ENCODE measurements around the gene C19orf53.

C19orf53 gene

DNA sequence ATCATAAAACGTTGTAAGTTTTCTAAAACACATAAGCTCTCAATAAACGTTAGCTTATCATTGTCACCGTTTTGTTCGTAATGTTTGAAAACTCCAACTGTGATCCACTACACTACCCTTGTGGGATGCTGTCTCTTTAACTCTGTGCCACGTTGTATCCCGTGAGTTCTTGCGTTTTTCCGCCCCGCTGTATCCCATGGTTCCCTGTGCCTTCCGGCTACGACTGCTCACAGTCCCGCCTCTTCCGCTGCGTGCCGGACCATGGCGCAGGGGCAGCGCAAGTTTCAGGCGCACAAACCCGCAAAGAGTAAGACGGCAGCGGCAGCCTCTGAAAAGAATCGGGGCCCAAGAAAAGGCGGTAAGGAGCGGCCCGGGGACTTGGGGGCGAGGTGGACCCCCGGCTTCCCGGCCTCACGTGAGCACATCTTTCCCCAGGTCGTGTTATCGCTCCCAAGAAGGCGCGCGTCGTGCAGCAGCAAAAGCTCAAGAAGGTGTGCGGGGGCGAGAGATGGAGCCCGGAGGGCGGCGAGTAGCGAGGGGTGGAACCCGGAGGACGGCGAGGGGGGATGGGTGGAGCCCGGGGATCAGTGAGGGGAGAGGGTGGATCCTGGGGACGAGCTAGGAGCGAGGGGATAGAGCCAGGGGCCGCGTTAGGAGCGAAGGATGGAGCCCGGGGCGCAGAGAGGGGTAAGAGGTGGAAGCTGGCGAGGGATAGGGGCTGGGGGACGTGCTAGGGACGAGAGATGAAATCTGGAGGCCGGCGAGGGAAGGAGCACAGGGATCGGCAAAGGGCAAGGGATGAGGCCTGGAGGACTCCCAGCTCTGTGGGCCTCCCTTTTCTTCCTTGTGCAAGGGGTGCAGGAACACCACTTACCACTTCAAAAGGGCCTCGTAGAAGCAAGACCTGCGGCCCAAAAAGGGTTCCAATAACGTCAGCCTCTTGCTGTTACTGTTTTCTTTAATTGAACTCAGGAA lies at the start of gene C19orf53:
C19orf53 (plus strand) TSS at position 240 of the 975 bp plus-strand sequence; CDS start at position 262, 22 bp downstream.
- H3K27me3 Mint-ChIP-seq, result no peaks in the 10 kb centered on the region
- peaks cover 22% of the 10 kb centered on the region for H3K4me1 Mint-ChIP-seq
- peak within 1 kb of the TSS; percentile 96 for H3K27ac Mint-ChIP-seq
- no peaks in the 10 kb centered on the region for H3K9me3 Mint-ChIP-seq
- DNase-seq, result peak; percentile 92
- H3K36me3 Mint-ChIP-seq (ENCODE audit: low read depth), result peaks cover 33% of the 10 kb centered on the region
- peak within 1 kb of the TSS; percentile 99 for H3K4me3 Mint-ChIP-seq
- ATAC-seq, result peak; percentile 99

GRCh38 chr19:13726323-13726722 lies 47.9 kb upstream of the C19orf53 start:
- H3K27ac Mint-ChIP-seq, result no peak overlapping the region
- H3K36me3 Mint-ChIP-seq (ENCODE audit: low read depth), result no peaks in the 10 kb centered on the region
- no peaks in the 10 kb centered on the region for H3K27me3 Mint-ChIP-seq
- no peaks in the 10 kb centered on the region for H3K9me3 Mint-ChIP-seq
- peaks cover 20% of the 10 kb centered on the region for H3K4me1 Mint-ChIP-seq
- DNase-seq, result no peak
- H3K4me3 Mint-ChIP-seq, result no peak overlapping the region
- ATAC-seq, result no peak

DNA sequence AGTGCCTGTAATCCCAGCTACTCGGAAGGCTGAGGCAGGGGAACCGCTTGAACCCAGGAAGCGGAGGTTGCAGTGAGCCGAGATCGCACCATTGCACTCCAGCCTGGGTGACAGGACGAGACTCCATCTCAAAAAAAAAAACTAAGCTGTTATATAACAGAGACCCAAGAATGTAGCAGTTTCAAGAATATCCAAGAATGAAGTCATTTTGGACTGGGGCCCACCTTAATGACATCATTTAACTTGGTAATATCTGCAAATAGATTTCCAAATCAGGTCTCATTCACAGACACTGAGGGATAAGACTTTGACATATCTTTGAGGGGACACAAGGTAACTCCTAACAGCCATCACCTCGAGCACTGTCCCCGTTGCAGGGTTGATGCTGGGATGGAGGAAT lies 46.5 kb upstream of the C19orf53 start:
- DNase-seq (no peak), ATAC-seq (no peak)
- H3K4me3 Mint-ChIP-seq, result no peak overlapping the region
- no peaks in the 10 kb centered on the region for H3K9me3 Mint-ChIP-seq
- peaks cover 27% of the 10 kb centered on the region for H3K4me1 Mint-ChIP-seq
- H3K36me3 Mint-ChIP-seq (ENCODE audit: low read depth), result no peaks in the 10 kb centered on the region
- no peak overlapping the region for H3K27ac Mint-ChIP-seq
- no peaks in the 10 kb centered on the region for H3K27me3 Mint-ChIP-seq

DNA sequence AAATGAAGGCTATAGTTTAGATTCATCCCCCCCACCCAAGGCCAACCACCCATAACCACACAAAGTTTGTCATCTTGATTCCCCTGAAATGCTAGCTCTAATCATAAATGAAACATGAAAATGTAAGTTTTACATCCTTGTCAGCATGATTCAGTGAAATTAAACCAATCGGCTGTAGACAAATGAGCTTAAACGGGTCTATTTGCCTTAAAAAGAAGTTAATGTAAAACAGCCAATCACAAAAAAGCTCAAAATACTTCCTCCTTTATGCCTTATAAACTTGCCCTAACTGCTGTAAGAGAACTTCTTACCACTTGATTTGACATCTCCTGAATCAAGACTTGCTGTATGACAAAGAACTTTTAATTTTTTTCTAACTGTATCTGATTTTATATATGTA lies 44.4 kb upstream of the C19orf53 start:
- DNase-seq, result no peak
- Mint-ChIP-seq H3K9me3 (no peaks in the 10 kb centered on the region), H3K4me1 (peaks cover 27% of the 10 kb centered on the region), H3K27me3 (no peaks in the 10 kb centered on the region), H3K4me3 (peak overlapping the region; percentile 81), H3K36me3 (ENCODE audit: low read depth) (no peaks in the 10 kb centered on the region), H3K27ac (peak overlapping the region; percentile 95)
- no peak for ATAC-seq

GRCh38 chr19:13731147-13731964 lies 42.9 kb upstream of the C19orf53 start:
- Mint-ChIP-seq H3K36me3 (ENCODE audit: low read depth) (no peaks in the 10 kb centered on the region), H3K4me1 (peaks cover 27% of the 10 kb centered on the region), H3K9me3 (no peaks in the 10 kb centered on the region), H3K27me3 (no peaks in the 10 kb centered on the region), H3K27ac (peak overlapping the region; percentile 95), H3K4me3 (peak overlapping the region; percentile 81)
- peak; percentile 100 for ATAC-seq
- peak; percentile 95 for DNase-seq

- H3K4me3 Mint-ChIP-seq, result peak overlapping the region; percentile 81
- H3K36me3 Mint-ChIP-seq (ENCODE audit: low read depth), result no peaks in the 10 kb centered on the region
- no peak for ATAC-seq
- H3K27ac Mint-ChIP-seq, result peak overlapping the region; percentile 95
- H3K4me1 Mint-ChIP-seq, result peaks cover 27% of the 10 kb centered on the region
- H3K27me3 Mint-ChIP-seq, result no peaks in the 10 kb centered on the region
- no peak for DNase-seq
- H3K9me3 Mint-ChIP-seq, result no peaks in the 10 kb centered on the region
These were observed 41.9 kb upstream of the C19orf53 start for GRCh38 chr19:13732337-13732736.

GRCh38 chr19:13734751-13735150 lies 39.5 kb upstream of the C19orf53 start:
- Mint-ChIP-seq H3K27ac (no peak overlapping the region), H3K4me3 (no peak overlapping the region), H3K27me3 (no peaks in the 10 kb centered on the region), H3K36me3 (ENCODE audit: low read depth) (no peaks in the 10 kb centered on the region), H3K4me1 (peaks cover 22% of the 10 kb centered on the region), H3K9me3 (no peaks in the 10 kb centered on the region)
- ATAC-seq (no peak), DNase-seq (no peak)

GRCh38 chr19:13738073-13738472 lies 36.2 kb upstream of the C19orf53 start:
- Mint-ChIP-seq H3K4me1 (no peaks in the 10 kb centered on the region), H3K27me3 (no peaks in the 10 kb centered on the region), H3K4me3 (no peak overlapping the region), H3K36me3 (ENCODE audit: low read depth) (no peaks in the 10 kb centered on the region), H3K27ac (no peak overlapping the region), H3K9me3 (no peaks in the 10 kb centered on the region)
- DNase-seq, result no peak
- no peak for ATAC-seq

GRCh38 chr19:13741893-13742292 lies 32.4 kb upstream of the C19orf53 start:
- no peaks in the 10 kb centered on the region for H3K4me1 Mint-ChIP-seq
- ATAC-seq (no peak), DNase-seq (no peak)
- H3K36me3 Mint-ChIP-seq (ENCODE audit: low read depth), result no peaks in the 10 kb centered on the region
- H3K4me3 Mint-ChIP-seq, result no peak overlapping the region
- no peak overlapping the region for H3K27ac Mint-ChIP-seq
- no peaks in the 10 kb centered on the region for H3K27me3 Mint-ChIP-seq
- H3K9me3 Mint-ChIP-seq, result no peaks in the 10 kb centered on the region

GRCh38 chr19:13742756-13743155 lies 31.5 kb upstream of the C19orf53 start:
- H3K4me1 Mint-ChIP-seq, result peaks cover 5% of the 10 kb centered on the region
- ATAC-seq (no peak), DNase-seq (no peak)
- no peak overlapping the region for H3K27ac Mint-ChIP-seq
- H3K27me3 Mint-ChIP-seq, result no peaks in the 10 kb centered on the region
- no peaks in the 10 kb centered on the region for H3K36me3 Mint-ChIP-seq (ENCODE audit: low read depth)
- no peaks in the 10 kb centered on the region for H3K9me3 Mint-ChIP-seq
- H3K4me3 Mint-ChIP-seq, result no peak overlapping the region

DNA sequence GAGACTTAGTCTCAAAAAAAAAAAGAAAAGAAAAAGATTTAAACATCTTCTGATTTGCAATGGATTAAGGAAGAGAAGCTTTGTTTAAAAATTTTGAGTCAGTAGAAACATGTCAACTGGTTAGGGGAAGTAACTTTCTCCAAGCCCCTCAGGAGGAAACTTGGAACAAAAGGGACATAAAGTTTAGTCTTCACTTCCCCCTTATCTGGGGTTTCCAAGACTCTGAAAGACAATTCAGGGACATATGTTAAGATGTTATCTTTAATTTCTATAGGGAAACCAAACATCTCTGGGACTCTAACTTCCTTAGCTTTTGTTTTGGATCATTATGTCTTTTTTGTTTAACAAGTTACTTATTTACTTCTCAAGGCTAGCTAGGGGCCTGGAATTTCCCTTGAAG lies 30.1 kb upstream of the C19orf53 start:
- Mint-ChIP-seq H3K9me3 (no peaks in the 10 kb centered on the region), H3K4me3 (no peak overlapping the region), H3K36me3 (ENCODE audit: low read depth) (no peaks in the 10 kb centered on the region), H3K27ac (no peak overlapping the region), H3K27me3 (no peaks in the 10 kb centered on the region), H3K4me1 (peaks cover 14% of the 10 kb centered on the region)
- no peak for DNase-seq
- no peak for ATAC-seq

GRCh38 chr19:13747098-13747453 lies 27.2 kb upstream of the C19orf53 start:
- ATAC-seq, result no peak
- H3K27ac Mint-ChIP-seq, result no peak overlapping the region
- peaks cover 2% of the 10 kb centered on the region for H3K36me3 Mint-ChIP-seq (ENCODE audit: low read depth)
- no peaks in the 10 kb centered on the region for H3K27me3 Mint-ChIP-seq
- peak overlapping the region; percentile 90 for H3K4me3 Mint-ChIP-seq
- DNase-seq, result no peak
- no peaks in the 10 kb centered on the region for H3K9me3 Mint-ChIP-seq
- H3K4me1 Mint-ChIP-seq, result peaks cover 26% of the 10 kb centered on the region

DNA sequence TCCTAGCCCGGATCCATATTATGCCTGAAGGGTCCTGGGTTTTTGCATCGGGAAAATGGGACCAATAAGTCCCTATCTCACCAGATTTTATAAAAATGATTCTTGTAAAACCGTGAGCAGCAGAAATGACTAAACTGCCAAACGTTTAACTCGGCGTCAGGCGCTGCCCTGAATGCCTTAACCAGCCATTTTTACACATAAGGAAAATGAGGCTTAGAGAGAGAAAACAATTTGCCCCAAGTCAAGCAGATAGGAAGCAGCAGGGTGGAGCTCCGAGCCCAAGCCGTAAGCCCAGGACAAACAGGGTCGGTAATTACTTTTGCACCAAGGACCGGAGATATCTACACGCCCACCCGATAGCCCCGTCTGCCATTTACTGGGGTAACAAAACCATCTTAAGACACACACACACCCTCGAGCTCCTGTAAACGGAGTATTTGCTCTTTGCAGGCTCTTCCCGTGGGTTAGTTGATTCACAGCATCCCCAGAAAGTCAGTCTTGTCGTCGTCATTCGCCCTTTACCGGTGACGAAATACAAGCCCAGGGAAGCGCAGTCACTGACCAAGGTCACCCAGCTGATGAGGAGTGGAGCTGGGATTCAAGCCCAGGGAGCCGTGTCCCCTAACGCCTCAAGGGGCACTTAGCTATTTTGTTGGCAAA lies 26.0 kb upstream of the C19orf53 start:
- Mint-ChIP-seq H3K4me3 (peak overlapping the region; percentile 90), H3K4me1 (peaks cover 26% of the 10 kb centered on the region), H3K9me3 (no peaks in the 10 kb centered on the region), H3K27ac (peak overlapping the region; percentile 88), H3K27me3 (no peaks in the 10 kb centered on the region), H3K36me3 (ENCODE audit: low read depth) (peaks cover 8% of the 10 kb centered on the region)
- DNase-seq (peak; percentile 24), ATAC-seq (no peak)

GRCh38 chr19:13751436-13751835 lies 22.8 kb upstream of the C19orf53 start:
- Mint-ChIP-seq H3K9me3 (no peaks in the 10 kb centered on the region), H3K27me3 (no peaks in the 10 kb centered on the region), H3K4me3 (no peak overlapping the region), H3K4me1 (peaks cover 26% of the 10 kb centered on the region), H3K36me3 (ENCODE audit: low read depth) (peaks cover 21% of the 10 kb centered on the region), H3K27ac (no peak overlapping the region)
- DNase-seq, result no peak
- ATAC-seq, result no peak

All from activated naive CD8-positive, alpha-beta T cell treated with anti-CD3 and anti-CD28 coated beads, Interleukin-2, amount 50 U/mL, for 24 hours (primary cell).